HG03439 (cell line): ENCODE measurements around the gene CUEDC1.

Source experiments
- ATAC-seq: cut with Tn5 transposase; IDR thresholded peaks from one replicate; pipeline ENCODE4 v1.9.1; 2021; ENCODE audit warnings: mild to moderate bottlenecking, moderate library complexity; ENCODE audit not compliant: unreplicated experiment

The CUEDC1 gene

GRCh38 chr17:57868007-57868909, 87.0 kb downstream of the CUEDC1 start:
- ATAC-seq: peak; percentile 78

GRCh38 chr17:57867126-57867525, 88.1 kb downstream of the CUEDC1 start:
- no peak for ATAC-seq

GRCh38 chr17:57866723-57867122, 88.5 kb downstream of the CUEDC1 start:
- ATAC-seq: no peak

GRCh38 chr17:57866319-57866718, 88.9 kb downstream of the CUEDC1 start:
- no peak for ATAC-seq

- no peak for ATAC-seq
These were observed 90.9 kb downstream of the CUEDC1 start for GRCh38 chr17:57864273-57864672.

GRCh38 chr17:57862694-57863667, 92.2 kb downstream of the CUEDC1 start:
- no peak for ATAC-seq

GRCh38 chr17:57861790-57862693, 93.2 kb downstream of the CUEDC1 start:
- no peak for ATAC-seq

GRCh38 chr17:57861000-57861789, 94.0 kb downstream of the CUEDC1 start:
- no peak for ATAC-seq

- ATAC-seq: no peak
These were observed 94.7 kb downstream of the CUEDC1 start for GRCh38 chr17:57860414-57860999.

GRCh38 chr17:57859601-57860413, 95.4 kb downstream of the CUEDC1 start:
- ATAC-seq: no peak

- no peak for ATAC-seq
These were observed 96.4 kb downstream of the CUEDC1 start for GRCh38 chr17:57858838-57859237.

GRCh38 chr17:57856792-57857620, 98.2 kb downstream of the CUEDC1 start:
- ATAC-seq: no peak

- no peak for ATAC-seq
These were observed 99.7 kb downstream of the CUEDC1 start for GRCh38 chr17:57855391-57856035.

GRCh38 chr17:57853695-57854094, 101.5 kb downstream of the CUEDC1 start:
- ATAC-seq: no peak

- ATAC-seq: no peak
These were observed 102.3 kb downstream of the CUEDC1 start for GRCh38 chr17:57852955-57853328.

GRCh38 chr17:57852092-57852954, 102.9 kb downstream of the CUEDC1 start:
- ATAC-seq: no peak
